ENCODE results near the gene GAB2.

The GAB2 gene

GRCh38 chr11:78391424-78391823 lies 26.2 kb downstream of the GAB2 start:
- DNase-seq (ENCODE audit: low read depth, low spot score): no peak
- Histone ChIP-seq H3K36me3 (ENCODE audit: insufficient read depth, low read length) (no peaks in the 10 kb centered on the region), H3K9me3 (ENCODE audit: low read depth, low read length) (no peaks in the 10 kb centered on the region), H3K27ac (no peak overlapping the region), H3K4me3 (no peak overlapping the region), H3K9ac (ENCODE audit: insufficient read length) (no peak overlapping the region)
- TF ChIP-seq EZH2 (IDR thresholded peaks at IDR 0.05) (no peak), POLR2AphosphoS5 (IDR thresholded peaks at IDR 0.05; ENCODE audit: borderline replicate concordance, low read depth, low read length) (no peak), FOXP2 (optimal IDR thresholded peaks at IDR 0.05; ENCODE audit: control extremely low read depth, extremely low read length, insufficient read depth) (no peak)

- H3K36me3 ChIP-seq (ENCODE audit: insufficient read depth, low read length): no peaks in the 10 kb centered on the region
- no peak overlapping the region for H3K4me3 ChIP-seq
- no peak overlapping the region for H3K27ac ChIP-seq
- no peak overlapping the region for H3K9ac ChIP-seq (ENCODE audit: insufficient read length)
- DNase-seq (ENCODE audit: low read depth, low spot score): no peak
- H3K9me3 ChIP-seq (ENCODE audit: low read depth, low read length): no peaks in the 10 kb centered on the region
- TF ChIP-seq FOXP2 (optimal IDR thresholded peaks at IDR 0.05; ENCODE audit: control extremely low read depth, extremely low read length, insufficient read depth): no peak
- TF ChIP-seq POLR2AphosphoS5 (IDR thresholded peaks at IDR 0.05; ENCODE audit: borderline replicate concordance, low read depth, low read length): no peak
- no peak for TF ChIP-seq EZH2 (IDR thresholded peaks at IDR 0.05)
Measured at GRCh38 chr11:78390809-78391208, 26.8 kb downstream of the GAB2 start.

GRCh38 chr11:78386215-78386941 lies 31.2 kb downstream of the GAB2 start:
- DNase-seq (ENCODE audit: low read depth, low spot score): no peak
- no peak overlapping the region for H3K27ac ChIP-seq
- no peak overlapping the region for H3K4me3 ChIP-seq
- peaks cover 3% of the 10 kb centered on the region; the same call in 1 of the 2 replicates for H3K9me3 ChIP-seq (ENCODE audit: low read depth, low read length)
- no peaks in the 10 kb centered on the region for H3K36me3 ChIP-seq (ENCODE audit: insufficient read depth, low read length)
- TF ChIP-seq EZH2 (IDR thresholded peaks at IDR 0.05) (no peak), POLR2AphosphoS5 (IDR thresholded peaks at IDR 0.05; ENCODE audit: borderline replicate concordance, low read depth, low read length) (no peak), FOXP2 (optimal IDR thresholded peaks at IDR 0.05; ENCODE audit: control extremely low read depth, extremely low read length, insufficient read depth) (no peak)
- no peak overlapping the region for H3K9ac ChIP-seq (ENCODE audit: insufficient read length)

- H3K9me3 ChIP-seq (ENCODE audit: low read depth, low read length): peaks cover 3% of the 10 kb centered on the region; the same call in 1 of the 2 replicates
- TF ChIP-seq EZH2 (IDR thresholded peaks at IDR 0.05): no peak
- TF ChIP-seq FOXP2 (optimal IDR thresholded peaks at IDR 0.05; ENCODE audit: control extremely low read depth, extremely low read length, insufficient read depth): no peak
- TF ChIP-seq POLR2AphosphoS5 (IDR thresholded peaks at IDR 0.05; ENCODE audit: borderline replicate concordance, low read depth, low read length): no peak
- no peak for DNase-seq (ENCODE audit: low read depth, low spot score)
Measured at GRCh38 chr11:78385205-78385604, 32.4 kb downstream of the GAB2 start.

GRCh38 chr11:78384231-78384630 lies 33.4 kb downstream of the GAB2 start:
- Histone ChIP-seq H3K9ac (ENCODE audit: insufficient read length) (no peak overlapping the region), H3K4me3 (no peak overlapping the region), H3K36me3 (ENCODE audit: insufficient read depth, low read length) (no peaks in the 10 kb centered on the region), H3K9me3 (ENCODE audit: low read depth, low read length) (peaks cover 3% of the 10 kb centered on the region; the same call in 1 of the 2 replicates), H3K27ac (no peak overlapping the region)
- TF ChIP-seq POLR2AphosphoS5 (IDR thresholded peaks at IDR 0.05; ENCODE audit: borderline replicate concordance, low read depth, low read length) (no peak), EZH2 (IDR thresholded peaks at IDR 0.05) (no peak), FOXP2 (optimal IDR thresholded peaks at IDR 0.05; ENCODE audit: control extremely low read depth, extremely low read length, insufficient read depth) (no peak)
- DNase-seq (ENCODE audit: low read depth, low spot score): no peak

More at GRCh38 chr11:78385205-78385604, 32.4 kb downstream of the GAB2 start:
- Histone ChIP-seq H3K9ac (ENCODE audit: insufficient read length) (no peak overlapping the region), H3K27ac (no peak overlapping the region), H3K4me3 (no peak overlapping the region), H3K36me3 (ENCODE audit: insufficient read depth, low read length) (no peaks in the 10 kb centered on the region)

GRCh38 chr11:78381865-78382264 lies 35.8 kb downstream of the GAB2 start:
- TF ChIP-seq POLR2AphosphoS5 (IDR thresholded peaks at IDR 0.05; ENCODE audit: borderline replicate concordance, low read depth, low read length) (no peak), FOXP2 (optimal IDR thresholded peaks at IDR 0.05; ENCODE audit: control extremely low read depth, extremely low read length, insufficient read depth) (no peak)
- peaks cover 3% of the 10 kb centered on the region; the same call in 1 of the 2 replicates for H3K9me3 ChIP-seq (ENCODE audit: low read depth, low read length)
- no peak for DNase-seq (ENCODE audit: low read depth, low spot score)
- no peak overlapping the region for H3K4me3 ChIP-seq
- no peak overlapping the region for H3K9ac ChIP-seq (ENCODE audit: insufficient read length)
- H3K36me3 ChIP-seq (ENCODE audit: insufficient read depth, low read length): no peaks in the 10 kb centered on the region
- peak overlapping the region; percentile 87 for H3K27ac ChIP-seq

- peak overlapping the region; percentile 33 for H3K9ac ChIP-seq (ENCODE audit: insufficient read length)
- no peaks in the 10 kb centered on the region for H3K36me3 ChIP-seq (ENCODE audit: insufficient read depth, low read length)
- H3K4me3 ChIP-seq: peak overlapping the region; percentile 8; the same call in 1 of the 2 replicates
- peak; percentile 40 for DNase-seq (ENCODE audit: low read depth, low spot score)
- H3K27ac ChIP-seq: peak overlapping the region; percentile 87
- peaks cover 3% of the 10 kb centered on the region; the same call in 1 of the 2 replicates for H3K9me3 ChIP-seq (ENCODE audit: low read depth, low read length)
- no peak for TF ChIP-seq EZH2 (IDR thresholded peaks at IDR 0.05)
- TF ChIP-seq POLR2AphosphoS5 (IDR thresholded peaks at IDR 0.05; ENCODE audit: borderline replicate concordance, low read depth, low read length): no peak
- no peak for TF ChIP-seq FOXP2 (optimal IDR thresholded peaks at IDR 0.05; ENCODE audit: control extremely low read depth, extremely low read length, insufficient read depth)
Measured at GRCh38 chr11:78380615-78381051, 37.0 kb downstream of the GAB2 start.

- TF ChIP-seq FOXP2 (optimal IDR thresholded peaks at IDR 0.05; ENCODE audit: control extremely low read depth, extremely low read length, insufficient read depth): no peak
- TF ChIP-seq EZH2 (IDR thresholded peaks at IDR 0.05): no peak
- TF ChIP-seq POLR2AphosphoS5 (IDR thresholded peaks at IDR 0.05; ENCODE audit: borderline replicate concordance, low read depth, low read length): no peak
Measured at GRCh38 chr11:78379039-78379670, 38.5 kb downstream of the GAB2 start.

More at GRCh38 chr11:78379039-78379670, 38.5 kb downstream of the GAB2 start:
- H3K4me3 ChIP-seq: no peak overlapping the region
- no peak overlapping the region for H3K9ac ChIP-seq (ENCODE audit: insufficient read length)
- no peak for DNase-seq (ENCODE audit: low read depth, low spot score)
- H3K36me3 ChIP-seq (ENCODE audit: insufficient read depth, low read length): no peaks in the 10 kb centered on the region
- no peaks in the 10 kb centered on the region; the same call in 1 of the 2 replicates for H3K9me3 ChIP-seq (ENCODE audit: low read depth, low read length)
- H3K27ac ChIP-seq: peak overlapping the region; percentile 87

Data from SK-N-MC (cell line).